A549 (cell line): ENCODE data around the gene RNF144A.

Experiments used
- CHD2 ChIP-seq: fragments of 150-350 bp; IDR thresholded peaks from 2 replicates; pipeline ENCODE4 v1.6.1; 2014; ENCODE audit warnings: low read length; ENCODE audit not compliant: partially characterized antibody
- EP300 ChIP-seq, 2 experiments: fragments of >200 bp; sonication (Bioruptor Twin); formaldehyde crosslinking; IDR thresholded peaks; 2 replicates in 1 of 2; 3 replicates in 1 of 2; pipeline ENCODE4 v1.6.1; 2016 to 2017
- POLR2A ChIP-seq: IDR thresholded peaks from 2 replicates; pipeline ENCODE4 v1.6.1; 2012; ENCODE audit warnings: mild to moderate bottlenecking, low read length
- POLR2AphosphoS2 ChIP-seq: conservative IDR thresholded peaks from 2 replicates; pipeline ENCODE4 v1.6.1; 2012; ENCODE audit warnings: low read length, improper control_type of control experiment, inconsistent platforms
- ZSCAN20 ChIP-seq: fragments of 250-450 bp; sonication (Bioruptor Pico); IDR thresholded peaks from 2 replicates; pipeline ENCODE4 v1.8.0; 2022; ENCODE audit warnings: mild to moderate bottlenecking, moderate library complexity
- TF ChIP-seq, protein P1 (sequence below): fragments of >200 bp; sonication (Bioruptor Twin); formaldehyde crosslinking; IDR thresholded peaks from 3 replicates; pipeline ENCODE4 v1.5.1; 2016

- TF ChIP-seq, protein P1, sequence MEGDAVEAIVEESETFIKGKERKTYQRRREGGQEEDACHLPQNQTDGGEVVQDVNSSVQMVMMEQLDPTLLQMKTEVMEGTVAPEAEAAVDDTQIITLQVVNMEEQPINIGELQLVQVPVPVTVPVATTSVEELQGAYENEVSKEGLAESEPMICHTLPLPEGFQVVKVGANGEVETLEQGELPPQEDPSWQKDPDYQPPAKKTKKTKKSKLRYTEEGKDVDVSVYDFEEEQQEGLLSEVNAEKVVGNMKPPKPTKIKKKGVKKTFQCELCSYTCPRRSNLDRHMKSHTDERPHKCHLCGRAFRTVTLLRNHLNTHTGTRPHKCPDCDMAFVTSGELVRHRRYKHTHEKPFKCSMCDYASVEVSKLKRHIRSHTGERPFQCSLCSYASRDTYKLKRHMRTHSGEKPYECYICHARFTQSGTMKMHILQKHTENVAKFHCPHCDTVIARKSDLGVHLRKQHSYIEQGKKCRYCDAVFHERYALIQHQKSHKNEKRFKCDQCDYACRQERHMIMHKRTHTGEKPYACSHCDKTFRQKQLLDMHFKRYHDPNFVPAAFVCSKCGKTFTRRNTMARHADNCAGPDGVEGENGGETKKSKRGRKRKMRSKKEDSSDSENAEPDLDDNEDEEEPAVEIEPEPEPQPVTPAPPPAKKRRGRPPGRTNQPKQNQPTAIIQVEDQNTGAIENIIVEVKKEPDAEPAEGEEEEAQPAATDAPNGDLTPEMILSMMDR: no peak
- TF ChIP-seq EP300 (IDR thresholded peaks at IDR 0.05) (no peak), CHD2 (no peak), POLR2AphosphoS2 (no peak), ZSCAN20 (CRISPR knock-in tag) (no peak), POLR2A (no peak)
Observed at GRCh38 chr2:6995391-6996097, 78.3 kb downstream of the RNF144A start.
